GM10266 (cell line): ENCODE results near the gene NRBP1.

Source experiments
- DNase-seq: peaks from one replicate; pipeline ENCODE4 v3.0.0; 2012; ENCODE audit errors: extremely low spot score
- CTCF ChIP-seq: IDR thresholded peaks from 2 replicates; pipeline ENCODE4 v1.5.1; 2012; ENCODE audit warnings: mild to moderate bottlenecking, low read depth; ENCODE audit not compliant: control insufficient read depth, insufficient read depth; ENCODE audit errors: missing control alignments

The NRBP1 gene

DNA sequence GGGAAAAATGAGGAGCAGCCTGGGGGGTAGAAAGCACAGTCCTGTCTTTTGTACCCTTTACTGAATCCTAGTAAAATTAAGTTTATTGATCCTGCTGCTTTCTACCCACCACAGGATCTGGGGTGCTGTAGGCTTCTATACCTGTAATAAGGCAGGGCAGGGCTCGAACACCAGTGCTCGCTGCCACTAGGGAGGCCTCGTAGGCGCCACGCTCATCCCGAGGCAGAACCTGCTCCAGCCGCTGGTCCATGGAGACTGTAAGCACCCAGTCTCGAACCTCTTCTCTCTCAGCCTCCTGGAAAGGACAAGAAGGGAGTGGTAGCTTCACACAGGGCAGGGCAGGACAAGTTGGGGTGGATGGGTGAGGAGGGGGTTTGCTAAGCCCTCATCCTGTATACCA is 16.7 kb downstream of the NRBP1 start:
- no peak for TF ChIP-seq CTCF
- DNase-seq: no peak

DNA sequence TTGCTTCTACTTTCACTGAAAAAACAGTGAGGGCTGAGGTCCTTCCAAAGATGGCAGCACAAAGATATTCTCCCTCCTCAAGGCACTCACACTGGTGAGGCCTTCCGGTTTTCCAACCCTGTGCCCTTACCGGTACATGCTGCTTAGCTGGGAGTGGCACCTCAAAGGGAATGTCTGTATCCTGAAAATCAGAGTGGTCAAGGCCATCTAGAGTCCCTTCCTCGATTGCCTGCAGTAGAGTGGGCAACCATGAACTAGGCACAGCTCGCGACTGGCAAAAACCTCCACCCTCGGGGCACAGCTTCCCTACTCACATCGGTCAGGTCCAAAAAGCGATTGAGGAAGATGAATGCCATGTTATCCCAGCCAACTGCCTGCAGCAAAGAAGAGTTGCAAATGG is 17.2 kb downstream of the NRBP1 start:
- DNase-seq: no peak

DNA sequence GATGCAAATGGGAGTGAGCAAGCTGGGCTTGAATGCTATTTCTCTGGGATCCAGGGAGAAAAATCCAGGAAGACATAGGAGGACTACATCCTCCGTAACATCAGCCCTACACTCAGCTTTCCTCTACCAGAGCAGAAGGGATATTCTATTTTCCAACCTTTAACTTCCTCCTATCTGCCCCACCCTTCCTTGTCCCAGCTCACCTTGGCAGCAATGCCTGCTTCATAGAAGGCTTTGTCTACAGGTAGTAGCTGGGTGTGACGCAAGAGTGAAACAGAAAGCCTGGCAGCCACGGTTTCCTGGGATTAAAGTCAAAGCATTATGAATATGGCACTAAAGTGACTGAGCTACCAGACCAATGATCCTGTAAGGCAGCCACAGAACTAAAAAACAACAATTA is 17.6 kb downstream of the NRBP1 start:
- no peak for TF ChIP-seq CTCF

More for the DNA sequence above, 17.2 kb downstream of the NRBP1 start:
- TF ChIP-seq CTCF: no peak

GRCh38 chr2:27448381-27448780 is 19.9 kb downstream of the NRBP1 start:
- no peak for TF ChIP-seq CTCF
- DNase-seq: no peak

More for the DNA sequence above, 17.6 kb downstream of the NRBP1 start:
- no peak for DNase-seq

GRCh38 chr2:27451095-27451494 is 22.7 kb downstream of the NRBP1 start:
- DNase-seq: no peak
- TF ChIP-seq CTCF: no peak

DNA sequence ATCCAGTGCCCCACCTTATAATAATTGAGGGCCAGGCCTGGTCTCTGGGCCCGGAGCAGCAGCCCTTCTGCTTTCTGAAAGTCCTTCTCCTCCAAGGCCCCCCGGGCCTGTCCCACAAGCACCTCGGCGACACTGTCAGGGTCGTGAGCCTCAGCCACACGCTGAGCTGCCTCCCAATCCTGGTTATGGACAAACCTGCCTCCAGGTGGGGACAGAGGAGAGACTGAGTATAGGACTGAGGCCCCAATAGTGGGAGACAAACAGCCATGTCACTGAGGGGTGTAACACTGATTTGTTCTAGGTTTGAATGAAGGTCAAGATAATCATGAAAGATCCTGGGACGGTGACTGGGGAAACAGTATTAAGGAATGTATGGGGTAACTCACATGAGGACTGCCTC is 25.5 kb downstream of the NRBP1 start:
- TF ChIP-seq CTCF: no peak
- no peak for DNase-seq

- no peak for TF ChIP-seq CTCF
Observed at GRCh38 chr2:27461118-27461517, 32.7 kb downstream of the NRBP1 start.

More at GRCh38 chr2:27461118-27461517, 32.7 kb downstream of the NRBP1 start:
- no peak for DNase-seq
